AML-193 (cell line): ENCODE measurements around the gene DCPS.
"Not testable (repeated sequence)": the region's sequence is repeated elsewhere in the genome, so short reads cannot be mapped to it uniquely, and the experiment has no call there.

Experiments
- DNase-seq, 2 experiments: peaks; one replicate each; lab custom pipeline; 2025; lab: John Stamatoyannopoulos, UW

DCPS gene

DNA sequence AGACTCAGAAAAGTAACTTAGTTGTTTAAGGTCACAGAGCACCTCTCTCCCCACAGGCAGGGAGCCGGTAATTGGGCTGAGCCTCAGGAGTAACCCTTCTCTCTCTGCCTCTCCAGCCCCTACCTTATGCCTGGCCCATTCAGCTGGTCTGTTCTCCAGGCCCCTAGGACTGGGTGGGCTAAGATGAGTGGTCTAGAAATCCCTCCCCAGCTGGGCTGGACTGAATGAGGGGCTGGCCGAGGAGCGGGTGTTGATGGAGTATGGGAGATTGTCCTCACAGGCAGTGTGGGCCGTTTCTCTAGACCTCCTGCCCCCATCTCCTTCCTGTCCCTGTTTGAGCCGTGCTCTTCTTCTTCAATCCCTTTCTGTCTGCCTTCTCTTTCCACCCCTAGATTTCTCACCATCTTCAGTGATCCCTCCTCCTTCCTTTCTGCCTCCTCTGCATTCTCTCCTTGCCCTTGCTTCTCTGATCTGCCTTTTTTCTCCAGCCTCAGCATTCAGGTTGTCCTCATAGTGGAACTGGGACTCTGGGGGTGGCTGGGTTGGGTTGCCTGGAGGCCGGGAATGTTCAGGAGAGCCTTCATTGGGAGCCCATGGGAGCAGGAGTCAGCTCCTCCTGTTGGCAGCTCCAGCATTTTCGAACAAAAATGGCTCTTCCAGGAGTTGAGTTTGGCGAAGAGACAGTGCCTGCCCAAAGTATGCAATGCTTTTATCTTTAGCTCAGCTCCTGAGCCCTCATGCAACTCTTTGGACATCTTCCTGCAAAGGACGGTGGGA is 59.2 kb downstream of the DCPS start:
- DNase-seq = no peak

GRCh38 chr11:126363706-126364248 is 59.9 kb downstream of the DCPS start:
- no peak for DNase-seq

GRCh38 chr11:126364735-126365134 is 60.9 kb downstream of the DCPS start:
- not testable (repeated sequence) for DNase-seq

- not testable (repeated sequence) for DNase-seq
These were observed 61.6 kb downstream of the DCPS start for GRCh38 chr11:126365508-126365907.

DNA sequence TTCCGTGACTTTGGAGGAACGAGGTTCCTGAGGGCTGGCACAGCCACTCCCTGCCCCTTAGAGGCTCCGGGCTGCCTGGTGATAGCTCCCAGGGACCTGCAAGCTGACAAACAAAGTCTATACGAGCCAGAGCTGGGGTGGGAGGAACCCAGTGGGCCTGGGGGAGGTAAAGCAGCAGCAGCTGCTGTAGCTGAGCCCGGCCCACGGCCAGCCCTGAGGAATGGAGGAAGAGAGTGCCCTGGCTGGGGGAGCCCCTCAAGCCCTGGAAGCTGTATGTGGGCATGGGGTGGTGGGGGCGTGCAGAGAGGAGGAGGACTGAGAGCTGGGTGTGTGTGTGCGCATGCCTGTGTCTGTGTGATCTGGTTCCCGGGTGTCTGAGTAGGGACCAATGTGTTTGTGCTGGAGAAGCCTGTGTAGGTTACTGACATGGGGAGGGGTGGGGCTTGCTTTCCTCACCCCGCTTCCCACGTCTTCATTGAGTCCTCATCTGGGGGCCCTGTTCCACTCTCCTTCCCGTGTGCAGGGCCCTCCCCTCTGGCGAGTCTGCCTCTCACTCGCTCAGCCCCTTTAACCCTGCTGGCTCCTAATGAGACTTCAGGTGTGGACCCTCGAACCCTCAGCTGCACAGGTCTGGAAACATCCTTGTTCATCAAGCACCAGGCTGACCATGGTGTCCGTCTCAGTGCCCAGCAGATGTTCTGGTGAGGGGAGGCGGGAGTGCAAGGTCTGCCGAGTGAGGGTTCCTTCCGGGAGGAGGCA is 62.4 kb downstream of the DCPS start:
- no peak for DNase-seq

DNA sequence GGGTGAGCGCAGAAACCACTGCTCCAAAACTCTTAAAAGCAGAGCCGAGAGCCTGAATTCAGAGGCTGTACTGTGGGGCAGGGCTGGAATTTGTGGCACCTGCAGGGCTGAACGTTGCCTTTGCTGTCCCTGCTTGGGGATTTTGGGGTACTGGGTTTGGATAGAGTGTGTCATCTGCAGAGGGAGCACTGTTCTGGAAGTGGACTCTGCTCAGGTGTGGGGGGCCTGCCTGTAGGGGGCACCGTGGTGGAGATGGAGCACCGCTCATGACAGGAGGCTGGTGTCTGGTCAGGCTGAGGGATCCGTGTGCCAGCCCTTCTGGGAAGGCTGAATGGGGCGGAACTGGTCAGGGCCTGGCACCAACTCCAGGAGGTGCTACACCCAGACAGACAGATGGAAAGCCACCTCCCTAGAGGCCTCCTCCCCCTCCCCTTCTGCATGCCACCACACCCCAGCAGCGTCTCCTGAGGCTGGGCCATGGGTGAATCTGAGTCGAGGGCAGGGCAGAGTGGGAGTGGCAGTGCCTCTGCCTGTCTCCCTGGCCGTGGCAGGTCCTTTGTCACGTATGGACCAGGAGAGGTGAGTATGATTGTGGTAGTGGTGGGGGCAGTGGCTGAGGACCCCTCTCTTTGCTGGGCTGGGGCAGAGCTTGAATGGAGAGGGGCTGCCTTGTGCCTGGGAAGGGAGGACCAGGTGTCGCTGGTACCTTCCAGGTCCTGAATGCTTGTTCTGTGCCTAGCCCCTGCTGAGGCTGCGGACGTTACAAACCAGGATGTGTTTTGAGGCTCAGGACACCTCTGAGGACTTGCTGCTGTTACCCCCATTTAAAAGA is 63.2 kb downstream of the DCPS start:
- DNase-seq = not testable (repeated sequence)

DNA sequence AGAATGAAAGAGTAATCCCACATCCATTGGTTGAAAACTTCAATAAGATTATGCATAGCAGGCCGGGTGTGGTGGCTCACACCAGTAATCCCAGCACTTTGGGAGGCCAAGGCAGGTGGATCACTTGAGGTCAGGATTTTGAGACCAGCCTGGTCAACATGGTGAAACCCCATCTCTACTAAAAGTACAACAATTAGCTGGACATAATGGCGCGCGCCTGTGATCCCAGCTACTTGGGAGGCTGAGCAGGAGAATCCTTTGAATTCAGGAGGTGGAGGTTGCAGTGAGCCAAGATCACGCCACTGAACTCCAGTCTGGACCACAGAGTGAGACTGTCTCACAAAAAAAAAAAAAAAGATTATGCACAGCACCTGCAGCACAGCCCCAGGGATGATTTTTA is 63.9 kb downstream of the DCPS start:
- DNase-seq = not testable (repeated sequence)

DNA sequence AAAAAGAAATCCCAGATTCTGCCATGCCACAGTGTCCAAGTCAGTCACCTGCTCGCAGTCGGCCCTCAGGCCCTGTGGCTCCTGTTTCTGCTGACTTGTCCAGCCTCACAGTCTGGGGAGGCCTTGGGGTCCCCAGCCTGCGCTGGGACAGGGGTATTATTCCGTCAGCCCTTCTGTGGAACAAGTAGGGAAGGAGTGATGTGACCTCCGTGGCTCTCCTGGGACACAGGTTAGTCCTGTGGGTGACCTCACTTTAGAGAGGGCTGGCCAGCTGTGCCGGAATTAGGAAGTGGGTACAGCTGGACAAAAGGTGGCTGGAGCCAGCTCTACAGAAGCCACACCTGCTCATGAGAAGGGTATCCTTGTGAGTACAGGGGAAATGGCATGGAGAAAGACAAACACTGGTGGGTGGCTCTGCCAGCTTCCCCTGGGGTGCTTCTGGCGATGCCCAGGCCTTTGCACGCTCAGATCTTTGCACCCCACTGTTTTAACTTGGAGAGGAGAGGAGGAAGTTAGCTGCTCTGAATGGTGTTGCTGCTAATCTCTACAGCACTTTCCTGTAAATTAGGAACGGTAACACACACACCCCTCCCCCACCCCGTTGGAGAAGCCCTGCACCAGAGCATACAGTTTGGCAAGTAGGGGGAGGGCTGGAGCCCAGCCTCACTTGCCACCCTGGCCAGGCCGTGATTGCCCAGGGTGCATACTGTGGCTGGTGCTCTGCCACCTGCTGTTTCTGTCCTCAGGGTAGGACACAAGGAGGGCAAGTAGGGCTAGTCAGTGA is 64.7 kb downstream of the DCPS start:
- peak; percentile 47 to 58 for DNase-seq

GRCh38 chr11:126370016-126370415 is 66.2 kb downstream of the DCPS start:
- no peak for DNase-seq

- DNase-seq = no peak
These were observed 67.7 kb downstream of the DCPS start for GRCh38 chr11:126371595-126371994.

GRCh38 chr11:126373389-126374066 is 69.7 kb downstream of the DCPS start:
- DNase-seq = not testable (repeated sequence)

- not testable (repeated sequence) for DNase-seq
These were observed 70.9 kb downstream of the DCPS start for GRCh38 chr11:126374562-126375300.

- no peak for DNase-seq
These were observed 71.9 kb downstream of the DCPS start for GRCh38 chr11:126375726-126376125.

DNA sequence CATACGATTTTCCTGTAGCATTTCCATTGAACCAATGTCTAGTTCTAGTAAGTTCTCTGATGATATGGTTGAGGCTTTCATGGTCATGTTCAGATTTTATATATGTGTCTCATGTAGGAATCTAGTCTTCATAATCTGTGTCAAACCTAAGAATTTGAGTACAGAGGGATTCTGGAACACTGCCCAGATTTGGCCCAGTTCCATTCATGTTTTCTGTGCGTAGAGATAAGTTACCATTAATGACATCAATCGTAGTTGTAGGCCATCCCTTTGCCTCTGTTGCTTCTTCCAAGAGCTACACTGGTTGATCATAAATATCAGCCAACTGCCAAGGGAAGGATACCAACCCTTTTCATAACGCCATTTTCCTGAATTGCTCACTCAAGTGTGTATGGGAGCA is 74.9 kb downstream of the DCPS start:
- DNase-seq = no peak

DNA sequence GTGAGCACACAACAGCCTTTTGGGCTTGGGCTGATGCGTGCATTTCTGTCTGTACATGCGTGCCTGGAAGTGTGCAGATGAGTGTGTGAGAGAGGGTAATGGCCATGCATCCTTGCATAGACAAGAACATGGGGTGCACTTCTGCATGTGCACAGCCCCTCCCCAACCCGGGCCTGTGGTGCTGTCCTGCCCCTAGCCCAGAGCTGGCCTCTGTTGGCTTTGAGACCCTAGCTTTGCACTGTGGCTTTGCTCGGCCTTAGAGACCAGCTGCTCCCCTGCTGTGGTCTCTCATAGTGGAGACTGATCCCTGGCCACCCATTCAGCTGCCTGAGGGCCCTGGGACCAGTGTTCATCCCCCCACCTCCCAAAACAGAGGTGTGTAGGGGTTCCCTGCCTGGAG is 77.0 kb downstream of the DCPS start:
- no peak for DNase-seq

GRCh38 chr11:126381960-126382359 is 78.1 kb downstream of the DCPS start:
- DNase-seq = not testable (repeated sequence)

GRCh38 chr11:126382641-126383040 is 78.8 kb downstream of the DCPS start:
- DNase-seq = not testable (repeated sequence)

GRCh38 chr11:126383339-126384335 is 79.8 kb downstream of the DCPS start:
- DNase-seq = no peak
